Upper lobe of left lung (tissue), 6 donors: ENCODE data around the gene GRK5. TPM values are rescaled to one million over a fixed set of nuclear protein-coding genes. Genes with fewer than 3 reads are reported as not detected.

ENCODE experiments used
- ATAC-seq, 2 donors: fragments of 200-7000 bp; cut with Tn5 transposase; one replicate each; pipeline ENCODE4 v1.9.1; 2022; ENCODE audit warnings: mild to moderate bottlenecking in 2 of 2, moderate library complexity in 2 of 2; ENCODE audit not compliant: low FRiP score in 2 of 2
- DNase-seq, 2 donors: peaks; one replicate each; pipeline ENCODE4 v3.0.0-alpha.2; 2019 to 2020
- H3K27ac ChIP-seq, 4 donors: fragments of 200-600 bp; sonication (generic); one replicate each; pipeline ENCODE4 v1.5.1; 2016 to 2019
- H3K27me3 ChIP-seq, 4 donors: fragments of 200-600 bp; sonication (generic); one replicate each; pipeline ENCODE4 v1.5.1; 2017 to 2019
- H3K36me3 ChIP-seq, 4 donors: fragments of 200-600 bp; sonication (generic); one replicate each; pipeline ENCODE4 v1.5.1; 2016 to 2019
- H3K4me1 ChIP-seq, 4 donors: fragments of 200-600 bp; sonication (generic); one replicate each; pipeline ENCODE4 v1.5.1; 2018 to 2019
- H3K4me3 ChIP-seq, 4 donors: fragments of 200-600 bp; sonication (generic); one replicate each; pipeline ENCODE4 v1.5.1; 2017 to 2019; ENCODE audit warnings: mild to moderate bottlenecking in 2 of 4, moderate library complexity in 1 of 4
- H3K9me3 ChIP-seq, 4 donors: fragments of 200-600 bp; sonication (generic); one replicate each; pipeline ENCODE4 v1.5.1; 2018 to 2019
- EP300 ChIP-seq, 4 donors: sonication (generic); formaldehyde crosslinking; IDR thresholded peaks; one replicate each; pipeline ENCODE4 v1.5.1; 2017; ENCODE audit warnings: antibody characterized with exemption in 4 of 4, control low read depth in 2 of 4
- POLR2A ChIP-seq, 4 donors: fragments of 450-650 bp; IDR thresholded peaks; one replicate each; pipeline ENCODE4 v1.5.1; 2016 to 2017; ENCODE audit warnings: antibody characterized with exemption in 4 of 4, mild to moderate bottlenecking in 2 of 4
- POLR2AphosphoS5 ChIP-seq, 2 donors: sonication (generic); formaldehyde crosslinking; IDR thresholded peaks; one replicate each; pipeline ENCODE4 v1.5.1; 2017; ENCODE audit warnings: antibody characterized with exemption in 2 of 2
- WGBS, 2 donors: methylation state at CpG; one replicate each; pipeline ENCODE4 v1.1.5; 2017 to 2018; 5-methylcytosine and 5-hydroxymethylcytosine counted together
- total RNA-seq, 6 donors: library from RNA; depleted of rRNA in 4 of 6; stranded (reverse); fragments of >200 nt in 4 of 6; gene quantifications; one replicate each; pipeline versions ENCODE4 v1.1.0 to v1.2.1, GENCODE V29; 2016 to 2021
- TF ChIP-seq, protein P1 (sequence below), 6 experiments: fragments of 450-650 bp in 4 of 6; fragments of 200-600 bp in 2 of 6; sonication (generic) in 2 of 6; IDR thresholded peaks; one replicate each; pipeline ENCODE4 v1.5.1; 2016 to 2019; ENCODE audit warnings: antibody characterized with exemption in 6 of 6
- donor health status: DM: no; HTN: no; CAD: no; lungs with moderate emphysema.
- donor health status: DM: no; HTN: yes; CAD: no; lungs with severe emphysema.

GRK5 gene
- total RNA-seq, 6 donors from 2014 or later = 38.6 to 80.9 (median 61.1) TPM

DNA sequence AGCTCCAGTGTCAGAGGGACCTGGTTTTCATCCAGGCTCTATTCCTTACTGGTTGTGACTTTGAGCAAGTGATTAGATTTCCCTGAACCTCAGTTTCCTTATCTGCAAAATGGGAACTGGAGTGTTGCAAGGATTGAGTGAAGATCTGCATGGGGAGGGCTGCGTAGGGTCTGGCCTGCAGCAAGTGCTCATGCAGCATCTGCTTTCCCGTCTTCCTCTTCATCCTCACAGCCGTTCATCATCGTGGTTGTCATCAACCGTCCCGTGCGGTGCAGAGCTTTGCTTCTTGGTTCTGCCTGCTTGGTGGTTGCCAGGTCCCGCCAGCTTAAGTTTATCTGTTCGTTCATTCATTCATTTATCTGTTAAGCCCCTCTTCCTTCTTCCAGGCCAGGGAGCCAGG, 135.0 kb downstream of the GRK5 start:
- DNase-seq (no peak), ATAC-seq (no peak)
- no peaks in the 10 kb centered on the region for H3K36me3 ChIP-seq
- TF ChIP-seq POLR2AphosphoS5 (IDR thresholded peaks at IDR 0.05) (no peak), EP300 (IDR thresholded peaks at IDR 0.05) (no peak), POLR2A (IDR thresholded peaks at IDR 0.05) (no peak)
- TF ChIP-seq, protein P1, sequence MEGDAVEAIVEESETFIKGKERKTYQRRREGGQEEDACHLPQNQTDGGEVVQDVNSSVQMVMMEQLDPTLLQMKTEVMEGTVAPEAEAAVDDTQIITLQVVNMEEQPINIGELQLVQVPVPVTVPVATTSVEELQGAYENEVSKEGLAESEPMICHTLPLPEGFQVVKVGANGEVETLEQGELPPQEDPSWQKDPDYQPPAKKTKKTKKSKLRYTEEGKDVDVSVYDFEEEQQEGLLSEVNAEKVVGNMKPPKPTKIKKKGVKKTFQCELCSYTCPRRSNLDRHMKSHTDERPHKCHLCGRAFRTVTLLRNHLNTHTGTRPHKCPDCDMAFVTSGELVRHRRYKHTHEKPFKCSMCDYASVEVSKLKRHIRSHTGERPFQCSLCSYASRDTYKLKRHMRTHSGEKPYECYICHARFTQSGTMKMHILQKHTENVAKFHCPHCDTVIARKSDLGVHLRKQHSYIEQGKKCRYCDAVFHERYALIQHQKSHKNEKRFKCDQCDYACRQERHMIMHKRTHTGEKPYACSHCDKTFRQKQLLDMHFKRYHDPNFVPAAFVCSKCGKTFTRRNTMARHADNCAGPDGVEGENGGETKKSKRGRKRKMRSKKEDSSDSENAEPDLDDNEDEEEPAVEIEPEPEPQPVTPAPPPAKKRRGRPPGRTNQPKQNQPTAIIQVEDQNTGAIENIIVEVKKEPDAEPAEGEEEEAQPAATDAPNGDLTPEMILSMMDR (IDR thresholded peaks at IDR 0.05) = no peak
- H3K4me1 ChIP-seq = peaks cover 9 to 30% (median 20%) of the 10 kb centered on the region in 4 donors
- 77 to 84% methylated on average over 9 of the region's 9 CpGs for WGBS, 2 donors
- peak overlapping the region; percentile 31 to 62 (median 42) for H3K27ac ChIP-seq
- H3K9me3 ChIP-seq = no peaks in the 10 kb centered on the region
- H3K27me3 ChIP-seq = no peaks in the 10 kb centered on the region
- H3K4me3 ChIP-seq = no peak overlapping the region

DNA sequence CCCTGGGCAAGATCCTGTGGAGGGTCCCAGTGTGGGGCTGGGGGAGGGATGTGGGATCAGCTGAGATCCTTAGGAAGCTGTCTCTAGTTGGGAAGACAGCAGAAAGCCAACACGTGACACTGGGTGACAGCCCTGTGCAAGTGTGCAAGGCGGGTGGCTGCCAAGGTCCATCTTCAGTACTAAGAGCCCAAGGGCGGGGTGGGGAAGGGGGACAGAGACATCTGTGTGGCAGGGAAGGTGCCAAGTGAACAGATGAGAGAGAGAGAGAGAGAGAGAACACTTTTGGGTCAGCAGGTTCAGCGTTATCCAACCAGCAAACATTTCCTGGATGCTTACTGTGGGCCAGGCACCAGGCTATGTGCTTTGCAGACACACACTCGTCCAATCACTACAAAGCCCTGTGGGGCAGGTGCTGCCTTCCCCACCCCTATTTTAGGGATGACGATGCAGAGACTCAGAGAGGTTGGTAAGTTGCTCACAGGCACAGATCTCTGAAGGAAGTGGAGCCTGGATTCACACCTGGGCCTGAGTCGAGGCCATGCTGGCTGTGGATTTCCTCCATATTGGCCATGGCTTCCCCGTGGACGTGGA, 135.7 kb downstream of the GRK5 start:
- H3K36me3 ChIP-seq = no peaks in the 10 kb centered on the region
- ATAC-seq = no peak
- H3K9me3 ChIP-seq = no peaks in the 10 kb centered on the region
- peak overlapping the region; percentile 31 to 62 (median 42) for H3K27ac ChIP-seq
- TF ChIP-seq, protein P1 (IDR thresholded peaks at IDR 0.05) = no peak
- peak in 1 of 2 donors; percentile 20 for TF ChIP-seq POLR2AphosphoS5 (IDR thresholded peaks at IDR 0.05)
- H3K27me3 ChIP-seq = no peaks in the 10 kb centered on the region
- WGBS, 2 donors = 77 to 81% methylated on average over 9 of the region's 9 CpGs
- DNase-seq = no peak
- H3K4me1 ChIP-seq = peaks cover 17 to 30% (median 20%) of the 10 kb centered on the region in 4 donors
- no peak overlapping the region for H3K4me3 ChIP-seq

DNA sequence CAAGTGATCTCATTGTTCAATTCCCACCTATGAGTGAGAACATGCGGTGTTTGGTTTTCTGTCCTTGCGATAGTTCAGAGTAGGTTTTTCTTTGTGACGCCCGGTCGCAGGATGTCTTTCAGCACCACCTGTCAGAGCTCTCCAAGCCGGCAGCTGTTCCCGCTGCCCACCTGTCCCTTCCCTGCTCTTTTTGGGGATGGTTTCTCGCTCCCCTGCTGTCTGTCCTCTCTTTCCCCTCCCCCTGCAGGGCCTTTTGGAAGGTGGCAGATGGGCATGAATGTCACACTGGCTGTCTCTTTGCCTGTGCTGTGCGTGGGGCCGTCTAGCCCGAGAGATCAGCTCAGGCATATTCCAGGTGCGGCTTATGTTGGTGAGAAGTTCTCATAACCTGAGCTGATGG, 137.0 kb downstream of the GRK5 start:
- H3K27ac ChIP-seq = peak overlapping the region in 1 of 4 donors; percentile 49
- no peaks in the 10 kb centered on the region for H3K27me3 ChIP-seq
- no peaks in the 10 kb centered on the region for H3K36me3 ChIP-seq
- DNase-seq (no peak), ATAC-seq (no peak)
- 95 to 99% methylated on average over 12 of the region's 12 CpGs for WGBS, 2 donors
- TF ChIP-seq POLR2A (IDR thresholded peaks at IDR 0.05) (no peak), POLR2AphosphoS5 (IDR thresholded peaks at IDR 0.05) (no peak), EP300 (IDR thresholded peaks at IDR 0.05) (no peak)
- TF ChIP-seq, protein P1 (IDR thresholded peaks at IDR 0.05) = no peak
- no peaks in the 10 kb centered on the region for H3K9me3 ChIP-seq
- no peak overlapping the region for H3K4me3 ChIP-seq
- H3K4me1 ChIP-seq = peaks cover 27 to 42% (median 30%) of the 10 kb centered on the region in 4 donors

DNA sequence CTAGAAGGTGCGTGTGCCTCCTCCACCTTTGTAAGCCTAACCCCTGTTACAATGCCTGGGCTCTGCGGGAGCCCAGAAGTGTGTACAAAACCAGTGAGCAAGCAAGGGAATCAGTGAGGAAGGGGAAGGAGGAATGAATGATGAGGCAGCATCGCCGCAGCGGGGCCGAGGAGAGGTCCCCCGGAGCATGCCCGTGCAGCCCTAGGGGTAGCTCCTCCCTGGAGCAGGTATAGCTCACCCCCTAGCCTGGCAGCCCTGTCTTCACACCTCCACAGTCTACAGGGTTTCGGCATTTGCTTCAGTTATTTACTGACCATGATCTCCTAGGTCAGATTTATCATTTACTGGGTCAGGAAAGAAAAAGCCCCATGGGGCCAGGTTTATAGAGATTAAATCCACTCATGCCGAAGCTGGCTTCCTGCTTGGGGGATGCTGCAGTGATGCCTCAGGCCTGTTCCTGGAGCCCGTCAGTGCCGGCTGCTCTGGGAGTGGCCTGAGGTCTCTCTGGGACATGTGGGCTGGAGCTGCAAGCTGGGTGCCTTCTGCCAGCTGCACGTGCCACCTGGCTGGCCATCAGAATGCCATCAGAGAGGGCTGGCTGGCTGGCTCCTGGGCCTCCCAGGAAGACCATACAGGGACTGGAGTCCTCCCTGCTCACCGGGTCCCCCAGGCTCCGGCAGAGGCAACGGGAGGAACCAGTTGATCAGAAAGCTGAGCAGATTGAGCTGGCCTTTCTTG, 138.9 kb downstream of the GRK5 start:
- DNase-seq = no peak
- ATAC-seq = no peak
- H3K36me3 ChIP-seq = peaks cover 0 to 8% (median 0%) of the 10 kb centered on the region in 4 donors
- no peak overlapping the region for H3K4me3 ChIP-seq
- peaks cover 34 to 43% (median 39%) of the 10 kb centered on the region in 4 donors for H3K4me1 ChIP-seq
- 92 to 97% methylated on average over 9 to 16 of the region's 16 CpGs for WGBS, 2 donors
- no peaks in the 10 kb centered on the region for H3K27me3 ChIP-seq
- peak overlapping the region in 1 of 4 donors; percentile 31 for H3K27ac ChIP-seq
- TF ChIP-seq POLR2A (IDR thresholded peaks at IDR 0.05) = no peak
- TF ChIP-seq EP300 (IDR thresholded peaks at IDR 0.05) = no peak
- TF ChIP-seq, protein P1 (IDR thresholded peaks at IDR 0.05) = no peak
- no peak for TF ChIP-seq POLR2AphosphoS5 (IDR thresholded peaks at IDR 0.05)
- no peaks in the 10 kb centered on the region for H3K9me3 ChIP-seq
